ENCODE data around the gene PITPNM2. TPM values are rescaled to one million over a fixed set of nuclear protein-coding genes. Genes with fewer than 3 reads are reported as not detected.
"Not testable (repeated sequence)": the region's sequence is repeated elsewhere in the genome, so short reads cannot be mapped to it uniquely, and the experiment has no call there.

PITPNM2 gene
- polyA plus RNA-seq, 3 donors from 2014 or later, result 4.7 to 8.6 (median 7.1) TPM

DNA sequence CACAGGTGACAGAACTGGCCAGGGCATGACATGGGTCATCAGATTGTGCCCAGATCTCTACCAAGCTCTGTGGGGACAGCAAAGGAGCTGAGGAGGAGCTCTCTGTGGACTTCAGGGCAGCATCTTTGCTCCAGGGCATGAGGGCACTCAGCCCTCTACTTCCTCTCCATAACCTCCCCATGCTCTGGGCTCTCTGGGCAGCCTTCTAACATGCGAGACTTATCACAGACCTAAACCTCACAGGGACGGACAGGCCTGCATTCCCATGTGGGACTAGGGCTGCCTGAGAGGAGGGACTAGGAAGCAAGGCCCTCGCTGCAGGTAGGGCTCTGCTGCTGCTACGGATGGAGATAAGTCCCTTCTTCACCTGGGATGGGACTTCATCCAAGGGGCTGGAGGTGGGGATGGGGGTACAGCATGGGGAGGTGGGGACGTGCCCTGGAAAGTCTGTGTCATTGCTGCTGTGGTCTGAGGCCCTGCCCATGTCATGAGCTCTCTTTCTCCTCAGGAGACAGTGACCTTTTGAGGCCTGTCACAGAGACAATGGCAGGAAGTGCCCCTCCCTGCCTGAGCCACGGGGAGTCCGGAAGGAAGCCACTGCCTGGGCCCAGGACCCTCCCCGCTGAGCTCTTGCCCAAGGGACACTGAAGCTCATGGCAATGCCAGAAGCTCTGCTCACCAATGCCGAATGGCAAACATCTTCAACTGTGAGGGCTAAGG is 44.1 kb downstream of the PITPNM2 start:
- Mint-ChIP-seq H3K36me3 (peaks cover 0 to 5% (median 0%) of the 10 kb centered on the region in 3 donors), H3K27ac (peak overlapping the region; percentile 86 to 95 (median 93)), H3K27me3 (ENCODE audit: low read depth in 3 of 3) (peaks cover 1 to 5% (median 3%) of the 10 kb centered on the region in 3 donors), H3K9me3 (no peaks in the 10 kb centered on the region), H3K4me3 (peak overlapping the region; percentile 73 to 82 (median 79)), H3K4me1 (peaks cover 71 to 76% of the 10 kb centered on the region in 2 donors)
- DNase-seq, result peak; percentile 49 to 63 (median 60)

DNA sequence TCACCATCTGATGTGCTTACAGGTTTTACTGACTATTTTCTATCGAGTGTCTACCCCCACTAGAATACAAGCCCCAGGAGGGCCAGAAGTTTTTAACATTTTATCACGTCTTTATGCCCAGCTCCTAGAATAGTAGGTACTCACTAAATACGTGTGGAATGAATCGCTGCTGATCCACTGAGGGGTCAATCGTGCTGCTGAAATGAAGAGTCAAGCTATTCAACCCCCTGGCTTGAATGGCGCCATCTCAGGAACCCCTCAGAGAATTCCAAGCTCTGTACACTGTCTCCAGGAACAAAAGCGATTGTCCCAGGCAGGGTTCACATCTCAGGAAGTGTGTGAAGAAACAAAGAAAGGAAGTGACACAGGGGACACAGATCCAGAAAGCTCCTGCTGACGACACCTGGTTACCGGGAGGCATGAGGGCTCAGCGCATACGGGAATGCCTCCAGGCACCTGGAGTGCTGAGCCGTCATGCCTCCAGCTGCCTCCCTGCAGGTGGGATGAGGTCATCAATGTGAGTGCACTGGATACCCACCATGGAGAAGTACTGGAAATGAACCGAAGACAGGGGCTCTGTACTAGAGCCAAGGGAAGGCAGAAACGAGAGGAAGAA is 45.6 kb downstream of the PITPNM2 start:
- H3K27me3 Mint-ChIP-seq (ENCODE audit: low read depth in 3 of 3), result no peaks in the 10 kb centered on the region
- H3K9me3 Mint-ChIP-seq, result no peaks in the 10 kb centered on the region
- peaks cover 0 to 12% (median 3%) of the 10 kb centered on the region in 3 donors for H3K36me3 Mint-ChIP-seq
- peak overlapping the region; percentile 18 to 79 (median 62) for H3K4me3 Mint-ChIP-seq
- H3K27ac Mint-ChIP-seq, result peak overlapping the region; percentile 86 to 95 (median 93)
- peaks cover 57 to 61% of the 10 kb centered on the region in 2 donors for H3K4me1 Mint-ChIP-seq
- no peak for DNase-seq

DNA sequence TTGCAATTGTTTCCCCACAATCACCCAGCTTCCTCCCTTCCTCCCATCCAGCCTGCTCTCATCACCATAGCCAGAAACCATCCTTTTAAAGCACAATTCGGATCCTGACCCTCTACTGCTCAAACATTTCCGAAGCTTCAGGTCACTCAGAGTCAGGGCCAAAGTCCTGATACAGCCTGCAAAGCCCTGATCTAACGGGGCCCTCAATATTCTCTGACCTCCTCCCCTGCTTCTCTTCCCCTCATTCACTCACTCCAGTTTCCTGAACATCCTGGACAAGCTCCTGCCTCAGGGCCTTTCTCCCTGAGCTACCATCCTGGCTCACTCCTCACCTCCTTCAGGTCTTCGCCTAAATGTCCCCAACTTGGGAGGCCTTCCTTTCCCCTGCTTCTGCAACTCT is 46.1 kb downstream of the PITPNM2 start:
- H3K4me3 Mint-ChIP-seq, result peak overlapping the region in 1 of 5 donors; percentile 12
- H3K27me3 Mint-ChIP-seq (ENCODE audit: low read depth in 3 of 3), result no peaks in the 10 kb centered on the region
- DNase-seq, result no peak
- H3K36me3 Mint-ChIP-seq, result peaks cover 0 to 12% (median 3%) of the 10 kb centered on the region in 3 donors
- peak overlapping the region in 3 of 6 donors; percentile 8 to 95 (median 88) for H3K27ac Mint-ChIP-seq
- no peaks in the 10 kb centered on the region for H3K9me3 Mint-ChIP-seq
- peaks cover 52 to 57% of the 10 kb centered on the region in 2 donors for H3K4me1 Mint-ChIP-seq

DNA sequence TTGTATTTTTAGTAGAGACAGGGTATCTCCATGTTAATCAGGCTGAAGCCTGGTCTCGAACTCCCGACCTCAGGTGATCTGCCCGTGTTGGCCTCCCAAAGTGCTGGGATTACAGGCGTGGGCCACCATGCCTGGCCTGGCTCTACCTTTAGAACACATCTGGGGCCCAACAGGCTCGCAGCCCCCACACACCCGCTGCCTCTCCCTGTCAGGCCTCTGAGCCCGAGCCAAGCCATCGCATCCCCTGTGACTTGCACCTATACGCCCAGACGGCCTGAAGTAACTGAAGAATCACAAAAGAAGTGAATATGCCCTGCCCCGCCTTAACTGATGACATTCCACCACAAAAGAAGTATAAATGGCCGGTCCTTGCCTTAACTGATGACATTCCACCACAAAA is 46.8 kb downstream of the PITPNM2 start:
- H3K9me3 Mint-ChIP-seq; H3K4me3 Mint-ChIP-seq; DNase-seq; H3K27me3 Mint-ChIP-seq (ENCODE audit: low read depth in 3 of 3): not testable (repeated sequence)
- H3K36me3 Mint-ChIP-seq, result peaks cover 0 to 12% (median 3%) of the 10 kb centered on the region in 3 donors
- peaks cover 48 to 51% of the 10 kb centered on the region in 2 donors for H3K4me1 Mint-ChIP-seq
- peak overlapping the region in 1 of 6 donors; percentile 8 for H3K27ac Mint-ChIP-seq

DNA sequence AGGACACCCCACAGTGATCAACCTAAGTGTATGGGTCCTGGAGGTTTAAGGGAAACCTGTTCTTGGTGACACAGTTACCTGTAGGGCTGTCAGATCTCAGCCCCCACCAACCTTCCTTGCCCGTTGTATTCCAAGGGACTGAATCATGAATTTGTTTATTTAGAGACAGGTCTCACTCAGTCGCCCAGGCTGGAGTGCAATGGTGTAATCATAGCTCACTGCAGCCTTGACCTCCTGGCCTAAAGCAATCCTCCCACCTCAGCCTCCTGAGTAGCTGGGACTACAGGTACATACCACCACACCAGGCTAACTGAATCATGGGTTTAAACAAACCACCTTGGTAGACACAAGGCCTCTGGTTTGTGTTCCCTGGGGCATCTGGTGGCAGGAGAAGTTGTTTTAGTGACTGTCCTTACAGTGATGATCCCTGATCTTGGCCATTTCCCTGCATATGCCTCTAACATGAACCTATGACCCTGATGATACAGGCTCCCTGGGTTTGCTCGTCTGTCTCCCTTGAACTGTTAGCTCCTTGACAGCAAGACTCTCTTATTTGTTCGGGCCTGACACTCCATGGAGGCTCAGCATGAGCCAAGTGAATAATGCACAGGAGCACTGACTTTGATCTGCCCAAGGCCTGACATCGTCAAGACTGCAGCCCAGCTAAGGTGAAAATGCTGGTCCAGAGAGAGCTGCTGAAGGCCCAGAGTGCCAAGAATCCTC is 47.9 kb downstream of the PITPNM2 start:
- DNase-seq, result no peak
- Mint-ChIP-seq H3K27ac (peak overlapping the region in 5 of 6 donors; percentile 3 to 80 (median 40)), H3K27me3 (ENCODE audit: low read depth in 3 of 3) (no peaks in the 10 kb centered on the region), H3K4me3 (no peak overlapping the region), H3K9me3 (no peaks in the 10 kb centered on the region), H3K4me1 (peaks cover 37 to 43% of the 10 kb centered on the region in 2 donors), H3K36me3 (peaks cover 0 to 12% (median 3%) of the 10 kb centered on the region in 3 donors)

DNA sequence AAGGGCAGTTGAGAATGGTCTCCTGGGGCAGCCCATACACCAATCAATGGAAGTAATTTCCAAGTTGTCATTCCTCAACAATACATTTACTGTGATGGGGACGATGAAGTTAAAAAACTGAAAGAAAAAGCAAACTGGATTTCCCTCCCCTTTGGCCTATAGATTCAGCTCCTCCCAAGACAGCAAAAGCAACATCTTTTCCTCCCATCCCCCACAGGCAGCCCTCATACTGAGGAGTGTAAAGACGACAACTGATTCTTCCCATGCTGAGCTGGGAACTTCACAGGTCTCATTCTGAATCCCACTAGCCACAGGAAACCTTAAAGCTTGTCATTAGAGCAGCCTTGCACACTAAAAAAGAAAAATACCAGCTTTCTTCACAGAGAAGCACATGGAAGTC is 48.5 kb downstream of the PITPNM2 start:
- peaks cover 31 to 37% of the 10 kb centered on the region in 2 donors for H3K4me1 Mint-ChIP-seq
- H3K9me3 Mint-ChIP-seq, result no peaks in the 10 kb centered on the region
- peak overlapping the region in 4 of 6 donors; percentile 3 to 57 (median 39) for H3K27ac Mint-ChIP-seq
- no peak overlapping the region for H3K4me3 Mint-ChIP-seq
- no peak for DNase-seq
- no peaks in the 10 kb centered on the region for H3K27me3 Mint-ChIP-seq (ENCODE audit: low read depth in 3 of 3)
- peaks cover 0 to 12% (median 3%) of the 10 kb centered on the region in 3 donors for H3K36me3 Mint-ChIP-seq

DNA sequence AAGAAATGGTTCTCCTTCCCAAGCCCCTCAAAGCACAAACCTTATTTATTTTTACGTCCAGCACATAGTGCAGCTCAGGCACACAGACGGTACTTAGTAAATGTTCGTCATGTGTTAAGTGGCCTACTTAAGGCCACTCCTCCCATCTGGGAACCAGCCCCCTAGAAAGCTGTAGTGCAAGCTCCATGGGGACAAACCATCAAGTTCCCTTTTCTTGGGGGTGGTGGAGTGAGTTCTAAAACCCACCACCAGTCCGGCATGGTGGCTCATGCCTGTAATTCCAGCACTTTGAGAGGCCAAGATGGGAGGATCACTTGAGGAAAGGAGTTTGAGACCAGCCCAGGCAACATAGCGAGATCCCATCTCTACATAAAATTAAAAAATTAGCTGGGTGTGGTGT is 49.4 kb downstream of the PITPNM2 start:
- no peaks in the 10 kb centered on the region for H3K9me3 Mint-ChIP-seq

More for the DNA sequence above, 49.4 kb downstream of the PITPNM2 start:
- Mint-ChIP-seq H3K36me3 (peaks cover 0 to 12% (median 3%) of the 10 kb centered on the region in 3 donors), H3K4me3 (no peak overlapping the region), H3K4me1 (peaks cover 22 to 28% of the 10 kb centered on the region in 2 donors), H3K27me3 (ENCODE audit: low read depth in 3 of 3) (no peaks in the 10 kb centered on the region), H3K27ac (no peak overlapping the region)
- DNase-seq, result no peak

Other genes starting within 250 kb of the PITPNM2 start
- gene ABCB9, start 184.6 kb downstream of the PITPNM2 start, polyA plus RNA-seq, result under 1 TPM in 2 of 3 donors, not detected in 1; 0.31 to 0.44 TPM
- 10 to 100 TPM; 14.4 to 16.6 (median 16.3) TPM for gene OGFOD2, start 175.8 kb downstream of the PITPNM2 start, polyA plus RNA-seq
- 100 to 1,000 TPM; 131 to 327 (median 245) TPM for gene ARL6IP4, start 170.4 kb downstream of the PITPNM2 start, polyA plus RNA-seq
- gene MPHOSPH9, start 82.1 kb upstream of the PITPNM2 start, polyA plus RNA-seq, result 10 to 100 TPM; 18.8 to 44.8 (median 43.9) TPM
- 10 to 100 TPM; 10.7 to 32.9 (median 16.3) TPM for gene MTRFR, start 82.3 kb upstream of the PITPNM2 start, polyA plus RNA-seq
- gene CDK2AP1, start 120.8 kb upstream of the PITPNM2 start, polyA plus RNA-seq, result 10 to 100 TPM in 1 of 3 donors, 1 to 10 TPM in 2; 3.6 to 11.2 (median 6.4) TPM
- 10 to 100 TPM; 20.0 to 34.3 (median 26.9) TPM for gene SBNO1, start 213.8 kb upstream of the PITPNM2 start, polyA plus RNA-seq
- gene KMT5A, start 233.0 kb upstream of the PITPNM2 start, polyA plus RNA-seq, result 1 to 10 TPM in 2 of 3 donors, under 1 TPM in 1; 0.16 to 6.1 (median 3.2) TPM

Data from immature natural killer cell (primary cell).